Measurements from ENCODE around the gene TNS1. TPM values are rescaled to one million over a fixed set of nuclear protein-coding genes. Genes with fewer than 3 reads are reported as not detected.

The TNS1 gene
- total RNA-seq, 1 experiment from 2014 or later, result 0.49 TPM

- CTCF ChIA-PET, result no interaction called here
- Histone ChIP-seq H3K27me3 (ENCODE audit: control insufficient read depth, insufficient read depth, low read length) (no peaks in the 10 kb centered on the region), H3K27ac (ENCODE audit: low read length) (no peak overlapping the region), H3K36me3 (ENCODE audit: control insufficient read depth, insufficient read depth, low read length) (no peaks in the 10 kb centered on the region), H3K9me3 (ENCODE audit: control insufficient read depth, insufficient read depth, low read depth, low read length) (no peaks in the 10 kb centered on the region), H3K4me3 (ENCODE audit: low read depth in 2 of 2, low read length in 2 of 2) (no peak overlapping the region), H3K4me1 (ENCODE audit: control insufficient read depth, insufficient read depth, low read length) (no peaks in the 10 kb centered on the region)
- in situ Hi-C loops (cut with HindIII; ENCODE audit: low pct_unique_long_range_greater_than_20kb, low sequenced_read_pairs) (no loop called here), intact Hi-C loops (cut with micrococcal nuclease; ENCODE audit: unreplicated experiment) (no loop called here)
- ATAC-seq (no peak), DNase-seq (ENCODE audit: low read depth, low spot score) (no peak)
- POLR2A ChIA-PET, result no interaction called here
- BruUV-seq (replicated peaks), result no TSS peak
- TF ChIP-seq CTCF (IDR thresholded peaks at IDR 0.05) (no peak), REST (IDR thresholded peaks at IDR 0.05; ENCODE audit: insufficient read depth in 1 of 2, low read depth in 2 of 2, low read length in 1 of 2) (no peak), POLR2AphosphoS5 (IDR thresholded peaks at IDR 0.05; ENCODE audit: low read depth, low read length) (no peak), TCF7L2 (IDR thresholded peaks at IDR 0.05; ENCODE audit: low read depth, low read length) (no peak), SIN3A (IDR thresholded peaks at IDR 0.05; ENCODE audit: borderline replicate concordance, insufficient read depth, low read depth, low read length) (no peak)
Measured at GRCh38 chr2:218016810-218017209, 14.0 kb upstream of the TNS1 start.

GRCh38 chr2:218015586-218016521, 13.1 kb upstream of the TNS1 start:
- POLR2A ChIA-PET, result no interaction called here
- Histone ChIP-seq H3K27ac (ENCODE audit: low read length) (no peak overlapping the region), H3K36me3 (ENCODE audit: control insufficient read depth, insufficient read depth, low read length) (no peaks in the 10 kb centered on the region), H3K9me3 (ENCODE audit: control insufficient read depth, insufficient read depth, low read depth, low read length) (no peaks in the 10 kb centered on the region), H3K27me3 (ENCODE audit: control insufficient read depth, insufficient read depth, low read length) (peaks cover 2% of the 10 kb centered on the region; the same call in 1 of the 2 replicates), H3K4me3 (ENCODE audit: low read depth in 2 of 2, low read length in 2 of 2) (no peak overlapping the region), H3K4me1 (ENCODE audit: control insufficient read depth, insufficient read depth, low read length) (no peaks in the 10 kb centered on the region)
- intact Hi-C loops (cut with micrococcal nuclease; ENCODE audit: unreplicated experiment) (no loop called here), in situ Hi-C loops (cut with HindIII; ENCODE audit: low pct_unique_long_range_greater_than_20kb, low sequenced_read_pairs) (no loop called here)
- TF ChIP-seq REST (IDR thresholded peaks at IDR 0.05; ENCODE audit: insufficient read depth in 1 of 2, low read depth in 2 of 2, low read length in 1 of 2) (no peak), TCF7L2 (IDR thresholded peaks at IDR 0.05; ENCODE audit: low read depth, low read length) (no peak), SIN3A (IDR thresholded peaks at IDR 0.05; ENCODE audit: borderline replicate concordance, insufficient read depth, low read depth, low read length) (no peak), POLR2AphosphoS5 (IDR thresholded peaks at IDR 0.05; ENCODE audit: low read depth, low read length) (no peak), CTCF (IDR thresholded peaks at IDR 0.05) (no peak)
- BruUV-seq (replicated peaks), result no TSS peak
- no peak for DNase-seq (ENCODE audit: low read depth, low spot score)
- no peak for ATAC-seq
- CTCF ChIA-PET, result interaction anchor here (0.7 kb wide), 1 partner anchor 28 kb away, joined by 5 read pairs; no protein-coding TSS in a partner anchor

Measured in Panc1 (cell line).